Lower leg skin (tissue), 3 donors: ENCODE measurements around the gene SIRT2.

Experiments used
- CTCF ChIP-seq, 3 donors: fragments of 450-650 bp; IDR thresholded peaks; one replicate each; pipeline ENCODE4 v1.5.1; 2016; ENCODE audit warnings: antibody characterized with exemption in 3 of 3, mild to moderate bottlenecking in 3 of 3, moderate library complexity in 2 of 3
- POLR2A ChIP-seq, 2 donors: fragments of 450-650 bp; IDR thresholded peaks; one replicate each; pipeline ENCODE4 v1.6.1; 2016 to 2017; ENCODE audit warnings: antibody characterized with exemption in 2 of 2, mild to moderate bottlenecking in 1 of 2, moderate library complexity in 1 of 2

- TF ChIP-seq POLR2A (IDR thresholded peaks at IDR 0.05) (no peak), CTCF (IDR thresholded peaks at IDR 0.05) (no peak)
Measured at GRCh38 chr19:38836159-38836982, 63.0 kb downstream of the SIRT2 start.
